Peyer's patch (tissue), 4 donors: ENCODE data around the gene LIPM. TPM values are rescaled to one million over a fixed set of nuclear protein-coding genes. Genes with fewer than 3 reads are reported as not detected.

Source experiments
- DNase-seq, 3 donors: peaks; one replicate each; pipeline ENCODE4 v3.0.0-alpha.2; 2017 to 2019
- H3K27ac ChIP-seq, 4 donors: fragments of 200-600 bp; sonication (generic); one replicate each; pipeline ENCODE4 v1.5.1; 2016 to 2019
- H3K27me3 ChIP-seq, 2 donors: fragments of 200-600 bp; sonication (generic); one replicate each; pipeline ENCODE4 v1.5.1; 2019
- H3K36me3 ChIP-seq, 3 donors: fragments of 200-600 bp; sonication (generic); one replicate each; pipeline ENCODE4 v1.5.1; 2016 to 2019
- H3K4me1 ChIP-seq, 4 donors: fragments of 200-600 bp; sonication (generic); one replicate each; pipeline ENCODE4 v1.5.1; 2016 to 2019
- H3K4me3 ChIP-seq, 4 donors: fragments of 200-600 bp; sonication (generic); 1 replicate in 3 of 4; 2 replicates in 1 of 4; pipeline ENCODE4 v1.5.1; 2016 to 2019; ENCODE audit warnings: mild to moderate bottlenecking in 1 of 4
- H3K9me3 ChIP-seq, 4 donors: fragments of 200-600 bp; sonication (generic); one replicate each; pipeline ENCODE4 v1.5.1; 2016 to 2019; ENCODE audit warnings: mild to moderate bottlenecking in 1 of 4
- CTCF ChIP-seq, 6 experiments: fragments of 450-650 bp in 4 of 6; fragments of 200-600 bp in 2 of 6; sonication (generic) in 1 of 6; IDR thresholded peaks; one replicate each; pipeline ENCODE4 v1.5.1; 2017 to 2019; ENCODE audit warnings: antibody characterized with exemption in 6 of 6, mild to moderate bottlenecking in 3 of 6, moderate library complexity in 1 of 6
- POLR2A ChIP-seq, 2 donors: fragments of 450-650 bp; IDR thresholded peaks; one replicate each; pipeline ENCODE4 v1.5.1; 2017; ENCODE audit warnings: antibody characterized with exemption in 2 of 2, mild to moderate bottlenecking in 2 of 2, moderate library complexity in 2 of 2
- total RNA-seq, 4 donors: library from RNA; depleted of rRNA; stranded (reverse); fragments of >200 nt; gene quantifications; one replicate each; pipeline ENCODE4 v1.1.0, GENCODE V29; 2016

The LIPM gene
- not detected for total RNA-seq

GRCh38 chr10:88802523-88803285 is at the start of gene LIPM:
LIPM (plus strand) TSS chr10:88802730; CDS start chr10:88802897, 167 bp downstream.
- no peak for TF ChIP-seq CTCF (IDR thresholded peaks at IDR 0.05)
- TF ChIP-seq POLR2A (IDR thresholded peaks at IDR 0.05): no peak
- Histone ChIP-seq H3K4me3 (no peak within 1 kb of the TSS), H3K27me3 (no peaks in the 10 kb centered on the region), H3K27ac (no peak within 1 kb of the TSS), H3K4me1 (no peaks in the 10 kb centered on the region), H3K36me3 (no peaks in the 10 kb centered on the region), H3K9me3 (no peaks in the 10 kb centered on the region)
- DNase-seq: no peak

- H3K27me3 ChIP-seq: no peaks in the 10 kb centered on the region
- no peak overlapping the region for H3K27ac ChIP-seq
- H3K9me3 ChIP-seq: no peaks in the 10 kb centered on the region
- H3K4me1 ChIP-seq: no peaks in the 10 kb centered on the region
- H3K36me3 ChIP-seq: no peaks in the 10 kb centered on the region
- TF ChIP-seq CTCF (IDR thresholded peaks at IDR 0.05) (no peak), POLR2A (IDR thresholded peaks at IDR 0.05) (no peak)
- H3K4me3 ChIP-seq: no peak overlapping the region
- no peak for DNase-seq
Observed at GRCh38 chr10:88754287-88754686, 48.2 kb upstream of the LIPM start.

GRCh38 chr10:88755753-88756152 is 46.8 kb upstream of the LIPM start:
- TF ChIP-seq CTCF (IDR thresholded peaks at IDR 0.05) (no peak), POLR2A (IDR thresholded peaks at IDR 0.05) (no peak)
- H3K27me3 ChIP-seq: no peaks in the 10 kb centered on the region
- H3K27ac ChIP-seq: no peak overlapping the region
- no peaks in the 10 kb centered on the region for H3K9me3 ChIP-seq
- no peaks in the 10 kb centered on the region for H3K36me3 ChIP-seq
- no peak overlapping the region for H3K4me3 ChIP-seq
- no peak for DNase-seq
- no peaks in the 10 kb centered on the region for H3K4me1 ChIP-seq

GRCh38 chr10:88756660-88757059 is 45.9 kb upstream of the LIPM start:
- no peaks in the 10 kb centered on the region for H3K27me3 ChIP-seq
- H3K9me3 ChIP-seq: no peaks in the 10 kb centered on the region
- TF ChIP-seq POLR2A (IDR thresholded peaks at IDR 0.05) (no peak), CTCF (IDR thresholded peaks at IDR 0.05) (no peak)
- no peak for DNase-seq
- H3K4me1 ChIP-seq: no peaks in the 10 kb centered on the region
- H3K4me3 ChIP-seq: no peak overlapping the region
- H3K27ac ChIP-seq: no peak overlapping the region
- no peaks in the 10 kb centered on the region for H3K36me3 ChIP-seq

GRCh38 chr10:88759366-88760101 is 43.0 kb upstream of the LIPM start, which contains the start of gene LIPN:
LIPN (plus strand) TSS chr10:88760020; CDS start chr10:88761406, 1,386 bp downstream.
- H3K36me3 ChIP-seq: no peaks in the 10 kb centered on the region
- H3K27me3 ChIP-seq: no peaks in the 10 kb centered on the region
- no peak for TF ChIP-seq CTCF (IDR thresholded peaks at IDR 0.05)
- TF ChIP-seq POLR2A (IDR thresholded peaks at IDR 0.05): no peak
- H3K4me3 ChIP-seq: no peak within 1 kb of the TSS
- H3K27ac ChIP-seq: no peak within 1 kb of the TSS
- no peaks in the 10 kb centered on the region for H3K4me1 ChIP-seq
- DNase-seq: no peak
- no peaks in the 10 kb centered on the region for H3K9me3 ChIP-seq
